SK-N-SH (cell line): ENCODE measurements around the gene LRFN4. TPM values are rescaled to one million over a fixed set of nuclear protein-coding genes. Genes with fewer than 3 reads are reported as not detected.

Experiments used
- CTCF ChIA-PET: fragments of 300-600, 350-600 bp; formaldehyde crosslinking; extraction: SDS; loops from one replicate; lab custom pipeline; 2021; lab: Yijun Ruan, JAX
- POLR2A ChIA-PET: fragments of 350-600 bp; sonication (Branson Sonifier 250); formaldehyde crosslinking; extraction: SDS; loops from one replicate; lab custom pipeline; 2020; ENCODE audit warnings: antibody characterized with exemption, inconsistent platforms; lab: Yijun Ruan, JAX
- DNase-seq: peaks from one replicate; pipeline ENCODE4 v3.0.0; 2012
- H2AFZ ChIP-seq: fragments of 200-600 bp; sonication (generic); 2 replicates; pipeline ENCODE4 v1.8.1; 2016; ENCODE audit warnings: antibody characterized with exemption, mild to moderate bottlenecking, low read depth
- H3F3A ChIP-seq: fragments of 200-600 bp; sonication (generic); replicated peaks from 2 replicates; pipeline ENCODE3; 2016; ENCODE audit warnings: antibody characterized with exemption, mild to moderate bottlenecking; ENCODE audit not compliant: insufficient read depth
- H3K27ac ChIP-seq, 2 experiments: fragments of 200-500 bp in 1 of 2; fragments of 200-600 bp in 1 of 2; sonication (Bioruptor generic) in 1 of 2; sonication (generic), shearing (Covaris generic) in 1 of 2; 2 replicates each; pipeline versions ENCODE4 v1.5.1 to v1.6.1; 2014 to 2016; ENCODE audit warnings: low read depth in 2 of 2, inconsistent platforms in 1 of 2, low read length in 1 of 2, mild to moderate bottlenecking in 1 of 2, mixed read lengths in 1 of 2
- H3K27me3 ChIP-seq: fragments of 200-600 bp; sonication (generic), shearing (Covaris generic); 2 replicates; pipeline ENCODE4 v1.6.1; 2016; ENCODE audit warnings: mixed run types; ENCODE audit not compliant: insufficient read depth
- H3K36me3 ChIP-seq, 2 experiments: fragments of 200-500 bp in 1 of 2; fragments of 200-600 bp in 1 of 2; sonication (Bioruptor generic) in 1 of 2; sonication (generic) in 1 of 2; replicated peaks in 1 of 2; 2 replicates each; pipeline versions ENCODE3 to v1.5.1; 2014 to 2016; ENCODE audit warnings: low read length in 1 of 2, mild to moderate bottlenecking in 1 of 2; ENCODE audit not compliant: insufficient read depth in 2 of 2, control insufficient read depth in 1 of 2
- H3K4me1 ChIP-seq, 2 experiments: fragments of 200-500 bp in 1 of 2; fragments of 200-600 bp in 1 of 2; sonication (Bioruptor generic) in 1 of 2; sonication (generic), shearing (Covaris generic) in 1 of 2; 2 replicates each; pipeline versions ENCODE4 v1.5.1 to v1.6.1; 2014 to 2016; ENCODE audit warnings: low read depth in 1 of 2, low read length in 1 of 2, mixed run types in 1 of 2; ENCODE audit not compliant: insufficient read depth in 2 of 2, control insufficient read depth in 1 of 2
- H3K4me2 ChIP-seq: fragments of 200-600 bp; sonication (generic), shearing (Covaris generic); 2 replicates; pipeline ENCODE4 v1.6.1; 2017; ENCODE audit warnings: mixed run types
- H3K4me3 ChIP-seq, 2 experiments: fragments of 200-500 bp in 1 of 2; fragments of 200-600 bp in 1 of 2; sonication (Bioruptor generic) in 1 of 2; sonication (generic), shearing (Covaris generic) in 1 of 2; 2 replicates each; pipeline versions ENCODE4 v1.5.1 to v1.8.1; 2014 to 2016; ENCODE audit warnings: low read depth in 2 of 2, inconsistent platforms in 1 of 2, low read length in 1 of 2, mild to moderate bottlenecking in 1 of 2, mixed read lengths in 1 of 2, moderate library complexity in 1 of 2
- H3K79me2 ChIP-seq: fragments of 200-600 bp; sonication (generic); 2 replicates; pipeline ENCODE4 v1.8.1; 2017; ENCODE audit warnings: mild to moderate bottlenecking; ENCODE audit not compliant: insufficient read depth
- H3K9ac ChIP-seq: fragments of 200-600 bp; sonication (generic); 2 replicates; pipeline ENCODE4 v1.6.1; 2017; ENCODE audit warnings: mixed run types
- H3K9me2 ChIP-seq: fragments of 200-600 bp; sonication (generic); 2 replicates; pipeline ENCODE4 v1.6.1; 2017; ENCODE audit warnings: mixed run types
- H3K9me3 ChIP-seq: fragments of 200-600 bp; sonication (generic); 2 replicates; pipeline ENCODE4 v1.6.1; 2017; ENCODE audit warnings: mixed run types, mild to moderate bottlenecking, moderate library complexity
- H4K20me1 ChIP-seq: fragments of 200-600 bp; sonication (generic); 2 replicates; pipeline ENCODE4 v1.6.1; 2017; ENCODE audit warnings: mild to moderate bottlenecking, mixed run types; ENCODE audit not compliant: insufficient read depth
- CHD2 ChIP-seq: fragments of 150-350 bp; IDR thresholded peaks from 2 replicates; pipeline ENCODE4 v1.6.1; 2018; ENCODE audit warnings: low read length; ENCODE audit not compliant: partially characterized antibody
- FOSL2 ChIP-seq: IDR thresholded peaks from 2 replicates; pipeline ENCODE4 v1.4.0; 2012; ENCODE audit warnings: low read depth, mild to moderate bottlenecking, moderate library complexity, borderline replicate concordance
- FOXJ3 ChIP-seq: sonication (generic); formaldehyde crosslinking; IDR thresholded peaks from 2 replicates; pipeline ENCODE4 v1.5.1; 2020; ENCODE audit warnings: mild to moderate bottlenecking, missing genetic modification reagents
- GATA2 ChIP-seq: sonication (generic); formaldehyde crosslinking; IDR thresholded peaks from 2 replicates; pipeline ENCODE4 v1.5.0; 2020; ENCODE audit warnings: mild to moderate bottlenecking, missing genetic modification reagents
- IRF3 ChIP-seq: fragments of 150-350 bp; IDR thresholded peaks from 2 replicates; pipeline ENCODE4 v1.6.1; 2016; ENCODE audit warnings: mild to moderate bottlenecking, low read depth, low read length
- MXI1 ChIP-seq: IDR thresholded peaks from 2 replicates; pipeline ENCODE4 v1.6.1; 2012; ENCODE audit warnings: mild to moderate bottlenecking, low read depth, low read length, improper control_type of control experiment
- RCOR1 ChIP-seq: fragments of 150-350 bp; IDR thresholded peaks from 2 replicates; pipeline ENCODE4 v1.6.1; 2017; ENCODE audit warnings: antibody characterized with exemption, low read length
- RFX5 ChIP-seq: IDR thresholded peaks from 2 replicates; pipeline ENCODE4 v1.6.1; 2012; ENCODE audit warnings: mild to moderate bottlenecking, improper control_type of control experiment, low read length
- TEAD4 ChIP-seq: IDR thresholded peaks from 2 replicates; pipeline ENCODE4 v1.4.0; 2012; ENCODE audit warnings: mild to moderate bottlenecking, borderline replicate concordance; ENCODE audit not compliant: insufficient read depth
- USF1 ChIP-seq: IDR thresholded peaks from 2 replicates; pipeline ENCODE4 v1.4.0; 2012; ENCODE audit warnings: low read depth, borderline replicate concordance
- ZBTB33 ChIP-seq: IDR thresholded peaks from 2 replicates; pipeline ENCODE4 v1.4.0; 2012; ENCODE audit warnings: low read depth, borderline replicate concordance
- WGBS: methylation state at CpG from one replicate; pipeline ENCODE4 v1.1.6; 2017; ENCODE audit warnings: low lambda C conversion rate; 5-methylcytosine and 5-hydroxymethylcytosine counted together
- polyA plus RNA-seq, 3 experiments: library from polyadenylated mRNA; depleted of rRNA; stranded (reverse); fragments of >200 nt; gene quantifications; 2 replicates each; pipeline ENCODE4 v1.2.3, GENCODE V29; 2012

The LRFN4 gene
- polyA plus RNA-seq, 1 of the 3 experiments (the other 2 are of a cell fraction): 15.9 TPM

GRCh38 chr11:66840317-66841091 is 16.4 kb upstream of the LRFN4 start:
- Histone ChIP-seq H2AFZ (no peak overlapping the region), H3K4me1 (peaks cover 18 to 24% of the 10 kb centered on the region in 2 experiments; a peak in 3 of 4 replicates), H3K9me2 (no peaks in the 10 kb centered on the region), H3F3A (peaks cover 6% of the 10 kb centered on the region), H3K27me3 (no peaks in the 10 kb centered on the region), H3K79me2 (peaks cover 58% of the 10 kb centered on the region), H3K9ac (no peak overlapping the region), H3K4me2 (no peak overlapping the region), H3K36me3 (peaks cover 10 to 21% of the 10 kb centered on the region in 2 experiments), H4K20me1 (no peaks in the 10 kb centered on the region), H3K9me3 (no peaks in the 10 kb centered on the region), H3K4me3 (no peak overlapping the region), H3K27ac (no peak overlapping the region)
- CTCF ChIA-PET: interaction anchor here (1.1 to 4.6 kb wide), 3 partner anchors 20 to 135 kb away, joined by 3 to 46 read pairs (median 19); partner anchors contain the start of gene C11orf86
- no peak for DNase-seq
- 93% methylated on average over 4 of the region's 4 CpGs for WGBS
- TF ChIP-seq RCOR1: no peak
- POLR2A ChIA-PET: no interaction called here

- Histone ChIP-seq H3K4me3 (peak overlapping the region; percentile 88 to 91), H3K27me3 (no peaks in the 10 kb centered on the region), H3K9me3 (no peaks in the 10 kb centered on the region), H4K20me1 (no peaks in the 10 kb centered on the region), H3K79me2 (peaks cover 58% of the 10 kb centered on the region), H3K9me2 (no peaks in the 10 kb centered on the region), H3K4me2 (peak overlapping the region; percentile 92), H3K36me3 (peaks cover 12 to 31% of the 10 kb centered on the region in 2 experiments), H3K9ac (peak overlapping the region; percentile 99), H2AFZ (no peak overlapping the region), H3K27ac (no peak overlapping the region; a peak in 1 of 4 replicates), H3F3A (peaks cover 4% of the 10 kb centered on the region)
- CTCF ChIA-PET: interaction anchor here (0.7 to 4.6 kb wide), 10 partner anchors 8 to 264 kb away, joined by 3 to 46 read pairs (median 4); partner anchors contain the start of genes C11orf86, PC and RBM4B
- TF ChIP-seq CHD2 (no peak), RFX5 (no peak), FOSL2 (no peak), GATA2 (no peak), USF1 (no peak)
- TF ChIP-seq, all 33 proteins: peak for 0
- H3K4me1 ChIP-seq: peaks cover 13 to 24% of the 10 kb centered on the region in 2 experiments; a peak in 3 of 4 replicates
- POLR2A ChIA-PET: interaction anchor here (2.0 kb wide), 1 partner anchor 14 kb away, joined by 14 read pairs; no protein-coding TSS in a partner anchor
- WGBS: 71% methylated on average over 5 of the region's 7 CpGs
- no peak for DNase-seq
Observed at GRCh38 chr11:66841861-66842260, 15.0 kb upstream of the LRFN4 start.

- Histone ChIP-seq H3K27ac (peak overlapping the region; percentile 83 to 90), H3K4me3 (peak overlapping the region; percentile 88 to 91), H3K9me3 (no peaks in the 10 kb centered on the region), H3F3A (peaks cover 4% of the 10 kb centered on the region), H4K20me1 (no peaks in the 10 kb centered on the region), H3K27me3 (no peaks in the 10 kb centered on the region), H3K4me1 (peaks cover 13 to 24% of the 10 kb centered on the region in 2 experiments; a peak in 3 of 4 replicates), H3K9ac (peak overlapping the region; percentile 99), H3K79me2 (peaks cover 58% of the 10 kb centered on the region), H3K9me2 (no peaks in the 10 kb centered on the region), H3K4me2 (peak overlapping the region; percentile 92), H2AFZ (peak overlapping the region; percentile 87; the same call in 1 of the 2 replicates), H3K36me3 (peaks cover 12 to 31% of the 10 kb centered on the region in 2 experiments)
- no peak for TF ChIP-seq MXI1
- no peak for TF ChIP-seq IRF3
- TF ChIP-seq TEAD4: no peak
- no peak for TF ChIP-seq FOXJ3 (CRISPR knock-in tag)
- no peak for TF ChIP-seq ZBTB33
- ChIA-PET CTCF (interaction anchor here (0.7 to 4.6 kb wide), 9 partner anchors 9 to 265 kb away, joined by 3 to 46 read pairs (median 4); partner anchors contain the start of genes C11orf86, PC and RBM4B), POLR2A (interaction anchor here (2.0 kb wide), 1 partner anchor 13 kb away, joined by 14 read pairs; no protein-coding TSS in a partner anchor)
- no peak for DNase-seq
- WGBS: 7% methylated on average over 11 of the region's 11 CpGs
Observed at GRCh38 chr11:66842501-66842895, 14.4 kb upstream of the LRFN4 start.
